SK-N-SH (cell line): ENCODE data around the gene C13orf42. TPM values are rescaled to one million over a fixed set of nuclear protein-coding genes. Genes with fewer than 3 reads are reported as not detected.

Source experiments
- CTCF ChIA-PET: fragments of 300-600, 350-600 bp; formaldehyde crosslinking; extraction: SDS; loops from one replicate; lab custom pipeline; 2021; lab: Yijun Ruan, JAX
- POLR2A ChIA-PET: fragments of 350-600 bp; sonication (Branson Sonifier 250); formaldehyde crosslinking; extraction: SDS; loops from one replicate; lab custom pipeline; 2020; ENCODE audit warnings: antibody characterized with exemption, inconsistent platforms; lab: Yijun Ruan, JAX
- DNase-seq: peaks from one replicate; pipeline ENCODE4 v3.0.0; 2012
- H2AFZ ChIP-seq: fragments of 200-600 bp; sonication (generic); 2 replicates; pipeline ENCODE4 v1.8.1; 2016; ENCODE audit warnings: antibody characterized with exemption, mild to moderate bottlenecking, low read depth
- H3F3A ChIP-seq: fragments of 200-600 bp; sonication (generic); replicated peaks from 2 replicates; pipeline ENCODE3; 2016; ENCODE audit warnings: antibody characterized with exemption, mild to moderate bottlenecking; ENCODE audit not compliant: insufficient read depth
- H3K27ac ChIP-seq, 2 experiments: fragments of 200-500 bp in 1 of 2; fragments of 200-600 bp in 1 of 2; sonication (Bioruptor generic) in 1 of 2; sonication (generic), shearing (Covaris generic) in 1 of 2; 2 replicates each; pipeline versions ENCODE4 v1.5.1 to v1.6.1; 2014 to 2016; ENCODE audit warnings: low read depth in 2 of 2, inconsistent platforms in 1 of 2, low read length in 1 of 2, mild to moderate bottlenecking in 1 of 2, mixed read lengths in 1 of 2
- H3K27me3 ChIP-seq: fragments of 200-600 bp; sonication (generic), shearing (Covaris generic); 2 replicates; pipeline ENCODE4 v1.6.1; 2016; ENCODE audit warnings: mixed run types; ENCODE audit not compliant: insufficient read depth
- H3K36me3 ChIP-seq, 2 experiments: fragments of 200-500 bp in 1 of 2; fragments of 200-600 bp in 1 of 2; sonication (Bioruptor generic) in 1 of 2; sonication (generic) in 1 of 2; replicated peaks in 1 of 2; 2 replicates each; pipeline versions ENCODE3 to v1.5.1; 2014 to 2016; ENCODE audit warnings: low read length in 1 of 2, mild to moderate bottlenecking in 1 of 2; ENCODE audit not compliant: insufficient read depth in 2 of 2, control insufficient read depth in 1 of 2
- H3K4me1 ChIP-seq, 2 experiments: fragments of 200-500 bp in 1 of 2; fragments of 200-600 bp in 1 of 2; sonication (Bioruptor generic) in 1 of 2; sonication (generic), shearing (Covaris generic) in 1 of 2; 2 replicates each; pipeline versions ENCODE4 v1.5.1 to v1.6.1; 2014 to 2016; ENCODE audit warnings: low read depth in 1 of 2, low read length in 1 of 2, mixed run types in 1 of 2; ENCODE audit not compliant: insufficient read depth in 2 of 2, control insufficient read depth in 1 of 2
- H3K4me2 ChIP-seq: fragments of 200-600 bp; sonication (generic), shearing (Covaris generic); 2 replicates; pipeline ENCODE4 v1.6.1; 2017; ENCODE audit warnings: mixed run types
- H3K4me3 ChIP-seq, 2 experiments: fragments of 200-500 bp in 1 of 2; fragments of 200-600 bp in 1 of 2; sonication (Bioruptor generic) in 1 of 2; sonication (generic), shearing (Covaris generic) in 1 of 2; 2 replicates each; pipeline versions ENCODE4 v1.5.1 to v1.8.1; 2014 to 2016; ENCODE audit warnings: low read depth in 2 of 2, inconsistent platforms in 1 of 2, low read length in 1 of 2, mild to moderate bottlenecking in 1 of 2, mixed read lengths in 1 of 2, moderate library complexity in 1 of 2
- H3K79me2 ChIP-seq: fragments of 200-600 bp; sonication (generic); 2 replicates; pipeline ENCODE4 v1.8.1; 2017; ENCODE audit warnings: mild to moderate bottlenecking; ENCODE audit not compliant: insufficient read depth
- H3K9ac ChIP-seq: fragments of 200-600 bp; sonication (generic); 2 replicates; pipeline ENCODE4 v1.6.1; 2017; ENCODE audit warnings: mixed run types
- H3K9me2 ChIP-seq: fragments of 200-600 bp; sonication (generic); 2 replicates; pipeline ENCODE4 v1.6.1; 2017; ENCODE audit warnings: mixed run types
- H3K9me3 ChIP-seq: fragments of 200-600 bp; sonication (generic); 2 replicates; pipeline ENCODE4 v1.6.1; 2017; ENCODE audit warnings: mixed run types, mild to moderate bottlenecking, moderate library complexity
- H4K20me1 ChIP-seq: fragments of 200-600 bp; sonication (generic); 2 replicates; pipeline ENCODE4 v1.6.1; 2017; ENCODE audit warnings: mild to moderate bottlenecking, mixed run types; ENCODE audit not compliant: insufficient read depth
- FOXM1 ChIP-seq: IDR thresholded peaks from 2 replicates; pipeline ENCODE4 v1.4.0; 2012; ENCODE audit warnings: low read depth, mild to moderate bottlenecking
- GABPA ChIP-seq: IDR thresholded peaks from 2 replicates; pipeline ENCODE4 v1.4.0; 2012; ENCODE audit warnings: low read depth, mild to moderate bottlenecking
- GATA2 ChIP-seq: sonication (generic); formaldehyde crosslinking; IDR thresholded peaks from 2 replicates; pipeline ENCODE4 v1.5.0; 2020; ENCODE audit warnings: mild to moderate bottlenecking, missing genetic modification reagents
- NFIC ChIP-seq: IDR thresholded peaks from 2 replicates; pipeline ENCODE4 v1.4.0; 2012; ENCODE audit warnings: borderline replicate concordance
- REST ChIP-seq: IDR thresholded peaks from 2 replicates; pipeline ENCODE4 v1.6.1; 2012; ENCODE audit warnings: mild to moderate bottlenecking, low read depth, low read length, moderate library complexity
- ZBTB33 ChIP-seq: IDR thresholded peaks from 2 replicates; pipeline ENCODE4 v1.4.0; 2012; ENCODE audit warnings: low read depth, borderline replicate concordance
- WGBS: methylation state at CpG from one replicate; pipeline ENCODE4 v1.1.6; 2017; ENCODE audit warnings: low lambda C conversion rate; 5-methylcytosine and 5-hydroxymethylcytosine counted together
- polyA plus RNA-seq, 3 experiments: library from polyadenylated mRNA; depleted of rRNA; stranded (reverse); fragments of >200 nt; gene quantifications; 2 replicates each; pipeline ENCODE4 v1.2.3, GENCODE V29; 2012

The C13orf42 gene
- polyA plus RNA-seq, 1 of the 3 experiments (the other 2 are of a cell fraction): not detected

- TF ChIP-seq FOXM1 (no peak), ZBTB33 (no peak), GATA2 (CRISPR knock-in tag) (no peak), REST (no peak), GABPA (no peak)
- no peak overlapping the region for H3K4me3 ChIP-seq
- no peaks in the 10 kb centered on the region for H3K9me3 ChIP-seq
- peaks cover 10 to 18% of the 10 kb centered on the region in 2 experiments; a peak in 2 of 4 replicates for H3K4me1 ChIP-seq
- DNase-seq: no peak
- no peaks in the 10 kb centered on the region for H3K79me2 ChIP-seq
- no peak overlapping the region for H3K27ac ChIP-seq
- H3K36me3 ChIP-seq: no peaks in the 10 kb centered on the region
- ChIA-PET POLR2A (interaction anchor here (0.6 to 1.3 kb wide), 2 partner anchors 661 to 1071 kb away, joined by 3 to 5 read pairs; partner anchors contain the start of gene TRIM13), CTCF (interaction anchor here (0.5 to 2.8 kb wide), 16 partner anchors 10 to 1092 kb away, joined by 3 to 32 read pairs (median 5); no protein-coding TSS in a partner anchor)
- H3K9ac ChIP-seq: no peak overlapping the region
- no peak overlapping the region for H2AFZ ChIP-seq
- no peaks in the 10 kb centered on the region for H3F3A ChIP-seq
- H3K9me2 ChIP-seq: no peaks in the 10 kb centered on the region
- H3K27me3 ChIP-seq: no peaks in the 10 kb centered on the region; the same call in 1 of the 2 replicates
- no peak overlapping the region for H3K4me2 ChIP-seq
- 53% methylated on average over 4 of the region's 5 CpGs for WGBS
- H4K20me1 ChIP-seq: no peaks in the 10 kb centered on the region
These were observed 42.6 kb downstream of the C13orf42 start for GRCh38 chr13:51068501-51068900.

GRCh38 chr13:51067706-51068105 lies 43.4 kb downstream of the C13orf42 start:
- Histone ChIP-seq H3K9ac (no peak overlapping the region), H3K9me2 (no peaks in the 10 kb centered on the region), H3K27ac (no peak overlapping the region), H3K27me3 (no peaks in the 10 kb centered on the region; the same call in 1 of the 2 replicates), H3K4me1 (peaks cover 10 to 18% of the 10 kb centered on the region in 2 experiments; a peak in 2 of 4 replicates), H3K79me2 (no peaks in the 10 kb centered on the region), H2AFZ (no peak overlapping the region), H3K9me3 (no peaks in the 10 kb centered on the region), H3K4me2 (no peak overlapping the region), H3F3A (no peaks in the 10 kb centered on the region), H4K20me1 (no peaks in the 10 kb centered on the region), H3K4me3 (no peak overlapping the region), H3K36me3 (no peaks in the 10 kb centered on the region)
- no peak for DNase-seq
- TF ChIP-seq NFIC (no peak), GABPA (no peak)
- POLR2A ChIA-PET: no interaction called here
- CTCF ChIA-PET: interaction anchor here (0.6 to 2.8 kb wide), 5 partner anchors 144 to 1396 kb away, joined by 3 to 19 read pairs (median 3); no protein-coding TSS in a partner anchor
- WGBS: 83% methylated on average over 5 of the region's 5 CpGs
